ENCODE results near the gene BPIFB3. TPM values are rescaled to one million over a fixed set of nuclear protein-coding genes. Genes with fewer than 3 reads are reported as not detected.

The BPIFB3 gene
- total RNA-seq, 1 donor from 2014 or later: not detected

DNA sequence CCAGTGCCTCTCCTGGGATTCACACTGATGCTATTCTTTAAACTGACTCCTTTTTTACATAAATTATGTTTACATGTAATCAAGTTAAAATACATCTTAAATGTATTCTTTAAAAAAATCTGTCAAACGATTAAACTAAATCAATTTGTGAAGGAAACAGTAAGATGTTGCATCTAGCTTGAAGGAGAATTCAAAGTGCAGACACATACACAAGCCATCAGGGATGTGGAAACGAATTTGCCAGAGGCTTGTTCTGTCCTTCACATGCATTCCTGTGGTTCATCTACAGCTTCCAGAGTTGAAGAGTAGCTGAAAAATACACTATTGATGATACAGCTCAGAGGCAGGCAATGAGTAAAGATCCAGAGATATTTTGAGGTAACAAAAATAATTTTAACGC lies 7.3 kb upstream of the BPIFB3 start:
- H3K27me3 Mint-ChIP-seq: no peaks in the 10 kb centered on the region
- H3K9me3 Mint-ChIP-seq: peaks cover 15% of the 10 kb centered on the region
- no peak overlapping the region for H3K27ac Mint-ChIP-seq
- no peak overlapping the region for H3K4me3 Mint-ChIP-seq
- TF ChIP-seq, protein P1, sequence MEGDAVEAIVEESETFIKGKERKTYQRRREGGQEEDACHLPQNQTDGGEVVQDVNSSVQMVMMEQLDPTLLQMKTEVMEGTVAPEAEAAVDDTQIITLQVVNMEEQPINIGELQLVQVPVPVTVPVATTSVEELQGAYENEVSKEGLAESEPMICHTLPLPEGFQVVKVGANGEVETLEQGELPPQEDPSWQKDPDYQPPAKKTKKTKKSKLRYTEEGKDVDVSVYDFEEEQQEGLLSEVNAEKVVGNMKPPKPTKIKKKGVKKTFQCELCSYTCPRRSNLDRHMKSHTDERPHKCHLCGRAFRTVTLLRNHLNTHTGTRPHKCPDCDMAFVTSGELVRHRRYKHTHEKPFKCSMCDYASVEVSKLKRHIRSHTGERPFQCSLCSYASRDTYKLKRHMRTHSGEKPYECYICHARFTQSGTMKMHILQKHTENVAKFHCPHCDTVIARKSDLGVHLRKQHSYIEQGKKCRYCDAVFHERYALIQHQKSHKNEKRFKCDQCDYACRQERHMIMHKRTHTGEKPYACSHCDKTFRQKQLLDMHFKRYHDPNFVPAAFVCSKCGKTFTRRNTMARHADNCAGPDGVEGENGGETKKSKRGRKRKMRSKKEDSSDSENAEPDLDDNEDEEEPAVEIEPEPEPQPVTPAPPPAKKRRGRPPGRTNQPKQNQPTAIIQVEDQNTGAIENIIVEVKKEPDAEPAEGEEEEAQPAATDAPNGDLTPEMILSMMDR (conservative IDR thresholded peaks at IDR 0.05): no peak
- H3K36me3 Mint-ChIP-seq: no peaks in the 10 kb centered on the region
- no peak for DNase-seq (ENCODE audit: extremely low spot score, unreplicated experiment)
- no peaks in the 10 kb centered on the region for H3K4me1 Mint-ChIP-seq (ENCODE audit: unreplicated experiment)

DNA sequence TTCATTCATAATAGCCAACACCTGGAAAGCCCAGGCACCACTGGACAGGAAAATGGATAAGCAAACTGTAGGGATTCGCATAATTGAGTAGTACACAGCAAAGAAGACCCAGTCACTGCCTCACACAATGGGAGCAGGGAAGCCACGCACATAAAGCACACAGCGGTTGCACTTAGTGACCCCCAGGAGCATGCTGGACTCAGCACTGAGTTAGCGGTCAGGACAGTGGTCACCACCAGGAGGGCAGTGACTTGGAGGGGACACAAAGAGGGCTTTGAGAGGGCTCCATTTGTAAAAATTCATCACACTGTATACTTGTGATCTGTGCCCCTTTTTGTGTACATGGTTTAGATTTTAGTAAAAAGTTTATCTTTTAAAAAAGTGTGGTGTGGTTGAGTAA lies 2.4 kb upstream of the BPIFB3 start:
- no peaks in the 10 kb centered on the region for H3K36me3 Mint-ChIP-seq
- H3K9me3 Mint-ChIP-seq: peaks cover 4% of the 10 kb centered on the region
- TF ChIP-seq, protein P1 (conservative IDR thresholded peaks at IDR 0.05): no peak
- no peaks in the 10 kb centered on the region for H3K4me1 Mint-ChIP-seq (ENCODE audit: unreplicated experiment)
- peaks cover 15% of the 10 kb centered on the region for H3K27me3 Mint-ChIP-seq
- no peak overlapping the region for H3K27ac Mint-ChIP-seq
- no peak overlapping the region for H3K4me3 Mint-ChIP-seq
- no peak for DNase-seq (ENCODE audit: extremely low spot score, unreplicated experiment)

DNA sequence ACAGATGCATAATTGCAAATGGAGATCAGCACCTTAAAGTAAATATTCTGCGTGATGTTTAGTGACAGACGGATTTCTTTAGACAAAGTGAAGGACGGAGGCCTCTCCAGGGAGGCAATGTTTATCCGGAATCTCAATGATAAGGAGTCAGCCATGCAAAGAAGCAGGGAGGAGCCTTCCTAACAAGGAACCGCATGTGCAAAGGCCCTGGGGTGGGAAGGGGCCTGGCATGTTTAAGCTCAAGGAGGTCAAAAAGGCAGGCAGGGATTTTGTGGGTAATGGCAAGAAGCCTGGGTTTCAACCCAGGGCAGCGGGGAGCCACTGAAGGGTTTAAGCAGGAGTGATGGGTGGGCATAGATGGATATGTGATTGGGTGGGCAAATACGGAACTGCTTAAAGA lies 678 bp downstream of the BPIFB3 start:
- H3K27ac Mint-ChIP-seq: no peak overlapping the region
- DNase-seq (ENCODE audit: extremely low spot score, unreplicated experiment): no peak
- H3K4me3 Mint-ChIP-seq: no peak overlapping the region
- peaks cover 18% of the 10 kb centered on the region for H3K27me3 Mint-ChIP-seq
- no peaks in the 10 kb centered on the region for H3K4me1 Mint-ChIP-seq (ENCODE audit: unreplicated experiment)
- TF ChIP-seq, protein P1 (conservative IDR thresholded peaks at IDR 0.05): no peak
- no peaks in the 10 kb centered on the region for H3K36me3 Mint-ChIP-seq
- H3K9me3 Mint-ChIP-seq: no peaks in the 10 kb centered on the region

DNA sequence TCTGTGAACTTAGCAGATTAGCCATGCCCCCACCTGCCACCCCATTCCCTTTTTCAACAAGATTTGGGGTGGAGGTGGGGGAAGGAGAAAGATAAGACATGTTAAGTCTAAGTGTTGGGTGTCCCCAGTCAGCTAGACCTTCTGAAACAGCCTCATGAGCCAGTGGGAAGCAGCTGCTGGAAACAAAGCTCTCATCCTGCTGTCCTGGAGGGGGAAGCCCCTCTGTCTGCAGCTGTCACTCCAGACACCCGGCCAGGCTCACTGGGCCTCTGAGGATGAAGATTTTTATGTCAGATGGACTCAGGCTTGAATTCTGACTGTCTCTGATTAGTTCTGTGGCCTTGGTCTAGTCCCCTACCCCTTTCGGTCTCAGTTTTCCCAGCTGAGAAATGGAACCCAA lies 1.1 kb downstream of the BPIFB3 start:
- no peak overlapping the region for H3K27ac Mint-ChIP-seq
- H3K4me3 Mint-ChIP-seq: no peak overlapping the region
- H3K9me3 Mint-ChIP-seq: no peaks in the 10 kb centered on the region
- no peak for DNase-seq (ENCODE audit: extremely low spot score, unreplicated experiment)
- no peaks in the 10 kb centered on the region for H3K36me3 Mint-ChIP-seq
- TF ChIP-seq, protein P1 (conservative IDR thresholded peaks at IDR 0.05): no peak
- no peaks in the 10 kb centered on the region for H3K4me1 Mint-ChIP-seq (ENCODE audit: unreplicated experiment)
- peaks cover 18% of the 10 kb centered on the region for H3K27me3 Mint-ChIP-seq

DNA sequence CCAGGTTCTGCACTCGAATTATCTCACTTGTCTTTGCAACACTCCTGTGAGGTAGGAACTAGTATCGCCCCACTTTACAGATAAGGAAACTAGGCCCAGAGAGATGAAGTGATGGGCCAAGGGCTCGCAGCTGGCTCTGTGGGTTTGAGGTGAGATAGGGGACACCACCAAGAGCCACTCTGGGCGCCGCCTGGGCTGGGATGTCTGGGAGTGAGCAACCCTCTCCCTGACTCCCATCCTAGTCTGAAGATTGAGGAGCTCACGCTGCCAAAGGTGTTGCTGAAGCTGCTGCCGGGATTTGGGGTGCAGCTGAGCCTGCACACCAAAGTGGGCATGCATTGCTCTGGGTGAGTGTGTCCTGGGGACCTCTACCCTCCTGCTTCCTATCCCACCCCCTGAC lies 5.4 kb downstream of the BPIFB3 start:
- TF ChIP-seq, protein P1 (conservative IDR thresholded peaks at IDR 0.05): no peak
- DNase-seq (ENCODE audit: extremely low spot score, unreplicated experiment): no peak
- no peaks in the 10 kb centered on the region for H3K36me3 Mint-ChIP-seq
- H3K4me1 Mint-ChIP-seq (ENCODE audit: unreplicated experiment): no peaks in the 10 kb centered on the region
- H3K4me3 Mint-ChIP-seq: no peak overlapping the region
- peaks cover 16% of the 10 kb centered on the region for H3K27me3 Mint-ChIP-seq
- no peaks in the 10 kb centered on the region for H3K9me3 Mint-ChIP-seq
- no peak overlapping the region for H3K27ac Mint-ChIP-seq
